ENCODE results near the gene KRTAP5-9. TPM values are rescaled to one million over a fixed set of nuclear protein-coding genes. Genes with fewer than 3 reads are reported as not detected.

The KRTAP5-9 gene
- total and polyA plus RNA-seq, 2 of the 8 experiments (the other 6 are each of a cell fraction or from before 2014, with no cell fraction given), result 0.11 TPM; not detected in 1

DNA sequence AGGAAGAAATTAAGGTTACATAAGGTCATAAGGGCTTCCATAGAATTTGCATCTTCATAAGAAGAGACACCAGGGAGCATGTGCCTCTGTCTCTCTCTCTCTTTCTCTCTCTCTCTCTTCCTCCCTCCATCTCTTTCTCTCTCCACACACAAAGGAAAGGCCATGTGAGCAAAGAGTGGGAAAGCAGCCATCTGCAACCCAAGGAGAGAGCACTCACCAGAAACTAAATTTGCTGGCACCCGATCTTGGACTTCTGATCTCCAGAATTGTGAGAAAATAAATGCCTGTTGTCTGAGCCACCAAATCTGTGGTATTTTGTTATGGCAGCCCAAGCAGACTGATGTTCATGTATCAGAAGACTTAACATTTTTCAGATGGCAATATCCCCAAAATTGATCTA lies 10.8 kb downstream of the KRTAP5-9 start (continued):
- TF ChIP-seq JUN (IDR thresholded peaks at IDR 0.05; ENCODE audit: low read depth, low read length) (no peak), SRF (IDR thresholded peaks at IDR 0.05; ENCODE audit: low read depth, low read length) (no peak), RNF2 (IDR thresholded peaks at IDR 0.05; ENCODE audit: borderline replicate concordance, low read depth, low read length, missing control alignments, poor library complexity, severe bottlenecking) (no peak), ZNF274 (IDR thresholded peaks at IDR 0.05; ENCODE audit: borderline replicate concordance, extremely low read depth, low read length) (no peak), EZH2 (IDR thresholded peaks at IDR 0.05; ENCODE audit: low read depth, low read length, severe bottlenecking) (no peak), CHD1 (IDR thresholded peaks at IDR 0.05; ENCODE audit: low read depth, low read length) (no peak), BACH1 (IDR thresholded peaks at IDR 0.05; ENCODE audit: low read length) (no peak), FOSL1 (IDR thresholded peaks at IDR 0.05; ENCODE audit: insufficient read depth, low read depth, low read length) (no peak), E2F6 (IDR thresholded peaks at IDR 0.05) (no peak)

Measured in H1 (cell line).